Stimulated activated CD4-positive, alpha-beta T cell treated with anti-CD3 and anti-CD28 coated beads, Interleukin-2, amount 100 ng/mL, for 48 hours (primary cell): ENCODE results near the gene VENTX.
"Not testable (repeated sequence)": the region's sequence is repeated elsewhere in the genome, so short reads cannot be mapped to it uniquely, and the experiment has no call there.

ENCODE experiments used
- DNase-seq, 2 donors: peaks; one replicate each; pipeline ENCODE4 v3.0.0-alpha.2; 2020

VENTX gene

DNA sequence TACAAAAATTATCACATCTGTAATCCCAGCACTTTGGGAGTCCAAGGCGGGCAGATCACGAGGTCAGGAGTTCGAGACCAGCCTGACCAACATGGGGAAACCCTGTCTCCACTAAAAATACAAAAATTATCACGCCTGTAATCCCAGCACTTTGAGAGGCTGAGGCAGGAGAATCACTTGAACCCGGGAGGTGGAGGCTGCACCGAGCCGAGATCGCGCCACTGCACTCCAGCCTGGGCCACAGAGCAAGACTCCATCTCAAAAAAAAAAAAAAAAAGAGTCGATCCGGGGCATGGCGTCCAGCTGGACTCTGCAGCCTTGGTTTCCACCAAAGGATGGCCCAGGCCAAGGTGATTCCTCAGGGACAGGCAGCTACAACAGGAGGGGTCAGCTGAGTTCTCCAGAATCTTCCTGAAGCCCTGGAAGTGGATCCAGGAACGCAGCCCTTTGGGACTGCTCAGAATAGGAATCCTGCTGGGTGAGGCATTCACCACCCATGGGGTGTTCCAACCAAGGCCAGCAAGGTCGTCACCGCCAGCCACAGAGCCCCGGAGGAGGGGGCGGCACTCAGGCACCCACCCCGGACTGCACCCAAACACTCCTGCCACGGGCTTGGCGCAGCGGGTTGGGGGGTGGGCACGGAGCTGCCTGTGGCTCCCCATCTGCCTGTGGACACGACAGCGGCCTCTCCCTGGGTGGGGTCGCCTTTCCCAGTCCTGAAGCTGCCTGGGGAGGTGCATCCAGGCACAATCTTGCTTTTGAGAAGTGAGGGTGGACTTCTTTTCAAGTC lies 19.7 kb upstream of the VENTX start:
- no peak for DNase-seq

DNA sequence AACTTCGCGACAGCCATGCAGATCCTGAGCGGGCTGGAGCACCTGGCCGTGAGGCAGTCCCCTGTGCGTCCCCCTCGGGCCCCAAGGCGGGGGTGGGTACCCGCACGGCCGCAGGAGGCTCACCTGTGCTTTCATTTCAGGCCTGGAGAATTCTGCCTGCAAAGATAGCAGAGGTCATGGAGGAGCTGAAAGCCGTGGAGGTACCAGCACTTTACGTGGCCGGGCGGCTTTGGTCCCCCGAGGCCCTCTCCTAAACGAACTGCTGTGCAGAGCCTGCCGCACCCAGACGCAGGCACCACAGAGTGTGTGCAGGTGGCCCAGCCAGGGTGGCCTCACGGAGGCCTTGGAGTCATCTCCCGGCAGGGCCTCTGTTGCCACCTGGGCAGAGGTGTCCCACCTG lies 18.8 kb upstream of the VENTX start:
- DNase-seq, result no peak

DNA sequence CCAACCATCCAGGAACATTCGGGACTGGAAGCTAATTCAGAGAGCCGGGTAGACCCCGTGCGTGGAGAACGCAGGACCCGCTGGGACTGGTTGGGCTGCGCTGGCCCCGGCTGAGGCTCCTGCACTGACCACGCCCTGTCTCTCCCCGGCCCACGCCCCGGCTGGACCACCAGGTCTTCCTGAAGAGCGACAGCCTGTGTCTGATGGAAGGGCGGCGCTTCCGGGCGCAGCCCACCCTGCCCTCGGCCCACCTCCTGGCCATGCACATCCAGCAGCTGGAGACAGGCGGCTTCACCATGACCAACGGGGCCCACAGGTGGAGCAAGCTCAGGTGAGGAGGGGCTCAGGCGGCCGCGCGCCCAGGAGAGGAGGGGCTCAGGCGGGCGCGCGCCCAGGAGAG lies 17.9 kb upstream of the VENTX start:
- DNase-seq, result no peak

DNA sequence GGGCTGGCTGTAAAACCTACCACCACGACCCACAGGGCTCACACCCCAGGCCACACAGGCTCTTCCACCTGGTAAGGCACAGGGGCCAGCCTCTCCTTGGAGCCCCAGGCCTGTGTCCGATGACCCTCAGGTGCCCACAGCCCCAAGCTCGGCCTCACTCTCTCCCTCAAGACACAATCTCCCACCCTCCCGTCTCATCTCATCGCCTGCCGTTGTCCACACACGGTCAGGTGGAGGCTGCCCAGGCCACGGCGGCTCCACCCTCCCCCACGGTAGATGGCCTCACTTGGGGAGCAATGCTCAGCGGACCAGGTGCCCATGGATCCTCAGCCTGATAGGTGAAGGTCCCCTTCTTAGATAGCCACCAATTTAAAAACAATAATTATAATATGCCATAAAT lies 16.3 kb upstream of the VENTX start:
- DNase-seq, result no peak

DNA sequence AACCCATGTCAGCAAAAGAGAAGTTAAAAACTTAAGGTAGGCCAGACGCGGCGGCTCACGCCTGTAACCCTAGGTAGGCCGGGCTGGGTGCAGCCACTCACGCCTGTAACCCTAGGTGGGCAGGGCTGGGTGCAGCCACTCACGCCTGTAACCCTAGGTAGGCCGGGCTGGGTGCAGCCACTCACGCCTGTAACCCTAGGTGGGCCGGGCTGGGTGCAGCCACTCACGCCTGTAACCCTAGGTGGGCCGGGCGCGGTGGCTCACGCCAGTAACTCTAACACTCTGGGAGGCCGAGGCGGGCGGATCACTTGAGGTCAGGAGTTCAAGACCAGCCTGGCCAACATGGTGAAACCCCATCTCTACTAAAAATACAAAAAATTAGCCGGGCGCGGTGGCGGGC lies 15.9 kb upstream of the VENTX start:
- not testable (repeated sequence) for DNase-seq

DNA sequence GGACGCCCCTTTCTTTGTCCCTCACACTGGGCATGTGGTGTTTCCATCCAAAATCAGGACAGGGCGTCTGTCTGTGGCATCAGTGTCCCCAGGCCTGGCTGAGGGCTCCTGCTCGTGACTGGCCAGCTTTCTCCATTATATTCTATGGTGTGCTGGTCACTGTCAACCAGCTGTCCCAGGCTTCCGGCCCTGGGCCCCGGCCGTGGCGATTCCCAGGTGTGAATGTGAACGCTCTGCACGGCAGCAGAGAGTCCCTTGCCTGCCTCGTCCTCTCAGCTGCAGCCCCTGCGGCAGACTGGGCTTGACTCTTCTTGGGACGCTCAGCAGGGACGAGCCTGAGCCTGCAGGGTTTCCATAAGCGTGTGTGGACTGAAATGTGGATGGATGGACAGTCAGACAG lies 13.6 kb upstream of the VENTX start:
- no peak for DNase-seq

DNA sequence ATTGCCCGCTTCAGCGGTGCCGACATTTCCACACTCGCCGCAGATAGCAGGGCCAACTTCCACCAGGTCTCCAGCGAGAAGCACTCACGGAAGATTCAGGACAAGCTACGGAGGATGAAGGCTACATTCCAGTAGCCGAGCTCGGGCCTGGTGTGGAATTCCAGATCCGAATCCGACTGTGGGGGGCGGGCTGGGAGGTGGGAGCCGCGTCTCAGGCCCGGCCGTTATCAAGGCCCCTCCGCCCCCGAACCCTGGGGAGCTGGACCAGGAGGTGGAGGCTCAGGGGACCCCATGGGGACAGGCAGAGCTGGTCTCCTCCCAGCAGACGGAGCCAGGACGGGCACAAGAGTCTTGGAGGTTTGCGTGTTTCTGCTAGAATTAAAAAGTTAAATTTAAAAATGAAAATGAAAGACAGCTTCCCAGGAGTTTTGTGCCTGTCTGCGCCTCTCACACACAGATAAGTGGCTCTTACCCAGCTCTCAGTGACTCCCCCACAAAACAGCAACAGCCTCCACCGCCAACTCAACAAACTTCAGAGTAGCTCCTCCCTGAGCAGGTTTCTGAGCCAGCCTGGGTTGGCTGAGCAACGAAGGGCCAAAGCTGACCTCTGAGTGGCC lies 12.8 kb upstream of the VENTX start:
- DNase-seq, result no peak

DNA sequence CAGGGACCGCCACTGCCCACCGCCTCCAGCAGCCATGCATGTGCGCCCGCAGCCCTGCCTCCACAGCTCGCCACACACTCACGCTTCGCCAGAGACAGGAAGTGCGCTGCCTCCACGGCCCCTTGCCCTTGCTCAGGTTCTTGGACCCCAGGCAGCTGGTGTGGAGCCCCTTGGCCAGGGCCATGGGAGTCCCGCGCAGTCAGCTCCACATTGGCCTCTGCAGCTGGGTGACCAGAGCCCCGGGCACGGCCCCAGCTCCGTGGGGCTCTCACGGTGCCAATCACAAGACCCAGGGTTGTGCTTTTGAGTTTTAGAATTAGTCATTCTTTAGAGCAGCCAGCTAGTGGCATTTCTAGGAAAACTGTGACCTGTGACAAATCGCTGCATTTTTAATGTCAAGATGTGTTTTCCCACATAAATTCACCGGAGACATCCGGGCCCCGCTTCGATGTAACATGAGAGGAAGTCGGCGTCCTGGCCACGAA lies 11.9 kb upstream of the VENTX start:
- DNase-seq, result no peak

DNA sequence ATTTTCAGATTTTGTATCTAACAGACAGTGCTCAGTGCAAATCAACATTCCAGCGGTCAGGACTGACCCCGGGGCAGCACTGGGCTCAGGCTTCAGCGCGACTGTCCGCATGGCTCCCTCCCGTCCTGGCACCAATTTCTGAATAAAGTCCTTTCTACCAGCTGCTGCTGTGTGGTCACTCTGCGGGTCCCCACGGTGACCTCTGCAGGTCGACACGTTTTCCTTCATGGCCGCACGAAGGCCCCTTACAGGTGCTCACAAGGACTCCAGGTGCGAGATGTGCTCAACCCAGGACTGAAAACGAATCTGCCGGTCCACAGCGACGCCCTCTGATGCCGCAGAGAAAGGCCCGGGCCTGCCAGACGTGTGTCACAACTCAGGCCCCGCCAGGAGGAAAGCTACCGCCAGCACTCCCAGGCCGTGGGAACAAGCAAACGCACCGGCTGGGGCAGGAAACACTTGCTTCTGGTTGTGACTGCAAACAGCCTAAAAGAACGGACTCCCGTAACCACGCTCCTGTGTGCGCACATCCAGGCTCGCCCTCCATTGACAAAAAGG lies 11.3 kb upstream of the VENTX start:
- no peak for DNase-seq

DNA sequence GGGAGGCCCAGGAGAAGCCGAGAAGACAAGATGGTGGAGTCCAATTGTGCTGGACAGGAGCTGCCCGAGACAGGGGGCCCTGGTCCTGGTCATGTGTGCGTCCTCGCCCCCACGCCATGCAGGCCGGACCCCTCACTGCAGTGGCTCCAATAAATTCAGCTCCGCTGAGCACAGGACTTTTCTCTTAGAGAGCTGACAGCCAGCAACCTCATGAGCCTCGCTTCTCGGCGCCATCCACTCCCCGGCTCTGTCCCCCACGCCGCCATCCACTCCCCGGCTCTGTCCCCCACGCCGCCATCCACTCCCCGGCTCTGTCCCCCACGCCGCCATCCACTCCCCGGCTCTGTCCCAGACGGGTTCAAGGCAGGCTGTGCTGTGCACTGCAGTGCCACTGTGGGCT lies 10.4 kb upstream of the VENTX start:
- DNase-seq, result no peak

DNA sequence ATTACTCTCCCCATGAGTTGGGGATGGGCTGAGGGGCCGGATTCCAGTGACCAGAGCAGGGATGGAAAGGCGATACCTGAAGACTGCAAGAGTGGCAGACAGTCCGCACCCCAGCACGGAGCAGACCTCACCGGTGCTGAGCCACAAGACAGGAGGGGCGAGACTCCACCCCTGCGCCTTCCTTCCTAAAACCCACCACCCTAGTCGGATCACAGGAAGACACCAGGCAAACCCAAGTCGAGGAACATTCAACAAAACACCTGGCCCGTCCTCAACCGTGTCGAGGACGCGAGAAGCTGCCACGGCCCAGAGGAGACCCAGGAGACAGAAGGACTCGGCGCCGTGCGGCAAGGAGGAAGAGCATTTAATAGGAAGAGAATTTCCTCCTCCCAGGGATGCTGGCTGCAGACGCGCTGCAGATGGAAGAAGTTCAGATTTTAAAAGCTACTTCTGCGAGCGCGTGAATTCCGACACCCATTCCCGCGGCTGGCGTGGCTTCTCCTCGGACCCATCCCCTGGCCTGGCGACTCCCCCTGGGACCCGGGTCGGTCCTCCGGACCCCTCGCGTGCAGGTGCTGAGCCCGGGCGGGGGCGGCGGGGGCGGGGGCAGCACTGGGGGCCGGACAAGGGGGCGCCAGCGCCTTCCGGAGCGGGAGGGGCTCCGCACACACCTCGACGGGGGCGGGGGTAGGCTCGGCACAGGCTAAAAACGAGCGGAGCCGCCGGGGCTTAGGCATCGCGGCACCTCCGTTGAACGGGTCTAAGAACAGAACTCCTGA lies 8.2 kb upstream of the VENTX start:
- DNase-seq, result no peak

DNA sequence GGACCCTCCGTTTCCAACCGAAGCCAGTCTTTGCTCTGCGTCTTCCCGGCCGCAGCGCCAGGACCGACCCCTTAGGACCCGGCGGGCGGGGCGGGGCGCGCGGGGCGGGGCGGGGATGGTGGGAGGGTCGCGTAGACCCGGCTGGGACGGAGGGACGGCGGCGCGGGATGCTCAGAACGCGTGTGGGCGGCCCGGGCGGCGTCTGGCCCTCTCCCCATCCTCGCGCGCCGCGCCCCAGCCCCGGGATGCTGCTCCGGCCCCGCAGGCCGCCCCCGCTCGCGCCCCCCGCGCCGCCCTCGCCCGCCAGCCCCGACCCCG lies 7.7 kb upstream of the VENTX start, which contains the start of gene UTF1:
TSS of gene UTF1 (plus strand) at position 174 of the 318 bp plus-strand sequence. CDS start at position 246, 72 bp downstream.
- DNase-seq, result no peak

DNA sequence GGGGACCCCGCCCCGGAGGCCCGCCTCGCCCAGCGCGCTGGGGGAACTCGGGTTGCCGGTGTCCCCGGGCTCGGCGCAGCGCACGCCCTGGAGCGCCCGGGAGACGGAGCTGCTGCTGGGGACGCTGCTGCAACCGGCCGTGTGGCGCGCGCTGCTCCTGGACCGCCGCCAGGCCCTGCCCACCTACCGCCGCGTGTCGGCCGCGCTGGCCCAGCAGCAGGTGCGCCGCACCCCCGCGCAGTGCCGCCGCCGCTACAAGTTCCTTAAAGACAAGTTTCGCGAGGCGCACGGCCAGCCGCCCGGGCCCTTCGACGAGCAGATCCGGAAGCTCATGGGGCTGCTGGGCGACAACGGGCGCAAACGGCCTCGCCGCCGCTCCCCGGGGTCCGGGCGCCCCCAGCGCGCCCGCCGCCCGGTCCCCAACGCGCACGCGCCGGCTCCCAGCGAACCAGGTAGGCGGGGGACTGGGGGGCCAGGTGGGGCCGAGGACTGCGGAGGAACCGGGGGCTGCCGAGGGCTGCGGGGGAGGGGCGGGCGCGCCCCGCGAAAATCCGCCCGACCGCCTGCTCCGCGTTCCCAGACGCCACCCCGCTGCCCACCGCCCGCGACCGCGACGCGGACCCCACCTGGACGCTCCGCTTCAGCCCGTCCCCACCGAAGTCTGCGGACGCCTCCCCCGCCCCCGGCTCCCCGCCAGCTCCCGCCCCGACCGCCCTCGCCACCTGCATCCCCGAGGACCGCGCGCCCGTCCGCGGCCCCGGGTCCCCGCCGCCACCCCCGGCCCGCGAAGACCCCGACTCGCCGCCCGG lies 7.1 kb upstream of the VENTX start:
- no peak for DNase-seq

DNA sequence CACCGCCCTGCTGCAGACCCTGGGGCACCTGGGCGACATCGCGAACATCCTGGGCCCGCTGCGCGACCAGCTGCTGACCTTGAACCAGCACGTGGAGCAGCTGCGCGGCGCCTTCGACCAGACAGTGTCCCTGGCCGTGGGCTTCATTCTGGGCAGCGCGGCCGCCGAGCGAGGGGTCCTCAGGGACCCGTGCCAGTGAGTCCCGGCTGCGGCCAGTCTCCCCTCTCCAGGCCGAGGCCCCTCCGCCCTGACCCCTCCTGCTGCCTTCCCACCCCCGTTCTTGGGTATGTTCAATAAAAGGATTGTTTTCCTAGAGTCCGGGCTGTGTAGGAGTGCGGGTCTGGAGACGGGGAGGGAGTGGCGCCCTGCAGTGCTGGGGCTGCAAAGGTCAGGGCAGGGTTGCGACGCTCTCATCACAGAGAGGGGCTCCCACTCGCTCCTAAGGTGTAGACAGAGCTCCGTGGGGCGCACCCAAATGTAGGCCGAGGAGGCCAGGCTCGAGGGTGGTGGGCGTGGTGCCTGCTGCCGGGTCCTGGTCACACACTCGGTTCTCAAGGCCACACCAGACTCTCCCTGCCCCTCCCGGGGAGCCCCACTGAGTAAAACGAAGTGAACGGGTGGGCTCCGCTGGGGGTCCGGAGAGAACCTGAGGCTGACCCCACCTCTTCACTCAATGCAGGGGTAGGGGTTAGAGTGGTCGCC lies 6.3 kb upstream of the VENTX start:
- no peak for DNase-seq

DNA sequence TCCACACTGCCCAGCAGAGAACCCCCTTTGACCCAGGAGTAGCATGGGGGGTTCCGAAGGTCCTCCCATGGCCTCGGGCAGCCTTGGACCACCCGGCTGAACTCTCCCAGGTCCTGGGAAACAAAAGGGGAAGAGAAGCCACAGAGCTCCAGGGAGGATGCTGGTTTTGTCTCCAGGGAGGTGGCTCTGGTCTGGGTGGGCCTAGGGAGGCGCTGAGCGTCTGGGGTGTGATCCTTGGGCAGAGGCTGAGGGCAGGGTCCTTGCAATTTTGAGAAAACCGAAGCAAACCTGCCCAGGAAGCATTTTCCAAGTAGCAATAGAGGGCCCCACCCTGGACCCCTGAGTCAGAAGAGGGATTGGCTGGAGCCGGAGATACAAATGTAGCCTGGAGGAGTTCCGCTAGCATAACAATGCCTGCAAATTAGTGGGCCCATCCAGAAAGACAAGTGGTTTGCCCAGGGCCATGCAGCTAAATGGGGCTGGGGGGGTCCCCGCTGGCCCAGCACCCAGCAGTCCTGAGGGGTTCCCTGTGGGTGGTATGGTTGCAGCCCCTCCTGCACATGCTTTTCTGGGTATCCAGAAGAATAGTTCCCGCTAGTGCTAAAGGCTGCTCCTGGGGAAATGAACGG lies 5.6 kb upstream of the VENTX start:
- no peak for DNase-seq

DNA sequence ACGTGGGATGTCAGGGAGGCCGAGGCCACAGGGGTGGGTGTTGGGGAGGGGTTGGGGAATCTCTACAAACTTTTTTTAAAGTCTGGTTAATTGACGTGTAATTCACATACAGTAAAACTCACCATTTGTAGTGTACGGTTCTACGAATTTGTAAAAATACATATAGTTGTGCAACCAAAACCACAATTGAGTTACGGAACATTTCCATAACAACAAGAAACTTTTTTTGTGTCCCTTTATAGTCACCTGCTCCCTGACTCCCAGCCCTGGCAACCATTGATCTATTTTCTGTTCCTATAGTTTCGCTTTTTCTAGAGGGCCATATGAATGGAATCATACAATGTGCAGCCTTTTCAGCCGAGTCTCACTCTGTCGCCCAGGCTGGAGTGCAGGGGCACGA lies 2.9 kb upstream of the VENTX start:
- not testable (repeated sequence) for DNase-seq

DNA sequence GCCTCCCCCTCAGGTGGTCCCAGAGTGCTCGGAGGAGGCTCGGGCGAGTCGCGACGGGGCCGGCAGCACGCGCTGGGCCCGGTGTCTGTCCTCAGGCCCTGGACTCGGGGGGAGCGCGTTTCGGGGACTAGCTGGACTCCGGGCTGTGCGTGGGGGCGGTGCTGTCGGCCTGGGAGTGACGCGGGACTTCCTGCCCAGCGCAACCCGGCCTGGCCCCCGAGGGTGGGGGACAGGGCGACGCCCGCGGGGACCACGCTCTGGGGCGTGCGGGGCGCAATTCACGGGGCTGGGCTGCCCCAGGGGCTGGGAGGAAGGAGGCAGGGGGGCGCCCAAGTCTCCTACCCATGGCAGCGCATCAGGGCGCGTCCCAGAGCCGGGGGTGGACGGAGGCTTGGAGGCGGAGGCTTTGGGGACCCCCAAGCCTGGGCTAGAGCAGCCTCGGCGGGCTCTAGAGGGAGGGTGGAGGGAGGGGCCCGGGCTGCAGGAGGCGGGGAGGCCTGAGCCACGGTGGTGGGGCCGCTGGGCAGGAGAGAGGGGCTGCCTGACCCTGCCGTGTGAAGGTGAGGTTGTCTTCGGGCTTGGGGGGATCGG lies 2.3 kb upstream of the VENTX start:
- no peak for DNase-seq

DNA sequence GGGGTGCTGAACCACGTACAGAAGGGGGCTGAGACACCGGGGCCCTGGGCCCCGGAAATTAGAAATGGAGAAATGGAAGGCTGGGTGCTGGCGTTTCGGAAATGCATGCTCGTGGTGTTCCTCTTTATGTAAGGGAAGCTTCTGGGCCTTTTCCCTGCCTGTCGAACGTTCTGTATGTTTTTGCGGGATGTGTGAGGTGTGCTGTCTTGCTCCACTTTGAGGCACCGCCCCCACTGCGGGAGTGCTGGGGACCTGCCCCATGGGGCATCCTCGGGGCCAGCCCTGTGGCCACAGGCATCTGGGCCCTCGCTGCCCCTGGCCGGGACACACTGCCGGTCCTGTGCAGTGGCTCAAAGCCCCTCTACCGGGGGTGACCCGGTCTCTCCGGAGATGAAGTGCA lies 1.7 kb upstream of the VENTX start:
- DNase-seq, result no peak

DNA sequence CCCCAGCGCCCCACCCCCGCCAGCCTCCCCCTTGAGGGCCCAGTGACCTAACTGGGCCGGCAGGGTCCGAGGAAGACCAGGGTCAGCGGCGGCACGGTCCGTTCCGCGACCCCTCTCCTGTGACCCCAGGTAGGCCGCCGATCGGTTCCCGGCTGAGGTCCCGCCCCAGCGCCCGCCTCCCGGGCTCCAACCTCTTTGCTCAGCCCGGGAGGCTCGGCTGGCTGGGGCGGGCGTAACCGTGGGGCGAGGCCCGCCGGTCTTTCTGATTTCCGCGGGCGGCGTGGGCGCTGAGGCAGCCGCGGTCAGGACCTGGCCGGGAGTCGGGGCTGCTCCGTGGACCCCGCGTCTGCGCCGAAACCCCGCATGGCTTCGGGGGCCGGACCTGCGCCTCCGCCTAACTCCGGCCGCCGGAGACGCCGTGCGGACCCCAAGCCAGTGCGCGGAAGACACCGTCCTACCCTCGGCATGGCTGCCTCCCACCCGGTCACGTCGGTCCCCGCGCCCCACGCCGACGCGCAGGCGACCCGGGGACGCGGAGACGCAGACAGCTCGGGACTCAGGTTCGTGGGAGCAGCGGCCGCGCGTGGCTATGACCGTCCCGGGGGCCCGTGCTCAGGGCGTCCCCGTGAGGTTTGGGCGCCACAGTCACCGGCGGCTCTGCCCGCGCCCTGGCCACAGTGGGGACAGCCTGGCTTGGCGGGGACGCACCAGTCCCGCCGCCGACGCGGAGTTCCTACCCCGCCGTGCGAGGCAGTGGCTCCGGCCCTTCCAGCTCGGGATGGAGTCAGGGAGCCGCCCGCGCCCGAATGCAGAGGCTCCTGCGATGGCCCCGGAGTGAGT lies 1.0 kb upstream of the VENTX start:
- DNase-seq, result no peak

DNA sequence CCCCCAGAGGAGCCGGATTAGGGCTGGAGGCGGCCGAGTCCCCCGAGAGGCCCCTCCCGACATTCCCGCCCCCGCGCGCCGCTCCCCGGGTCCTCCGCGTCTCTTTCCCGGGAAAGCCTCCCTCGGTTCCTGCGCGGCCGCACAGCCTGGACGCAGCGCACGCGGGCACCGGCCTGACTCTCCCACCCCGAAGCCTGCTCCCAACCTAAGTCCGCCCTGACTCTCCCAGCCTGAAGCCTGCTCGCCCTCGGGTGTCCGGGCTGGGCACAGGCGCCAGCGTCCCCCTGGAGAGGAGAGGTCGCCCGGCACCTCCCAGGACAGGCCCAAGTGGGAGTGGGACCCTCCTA lies 441 bp upstream of the VENTX start:
- no peak for DNase-seq

DNA sequence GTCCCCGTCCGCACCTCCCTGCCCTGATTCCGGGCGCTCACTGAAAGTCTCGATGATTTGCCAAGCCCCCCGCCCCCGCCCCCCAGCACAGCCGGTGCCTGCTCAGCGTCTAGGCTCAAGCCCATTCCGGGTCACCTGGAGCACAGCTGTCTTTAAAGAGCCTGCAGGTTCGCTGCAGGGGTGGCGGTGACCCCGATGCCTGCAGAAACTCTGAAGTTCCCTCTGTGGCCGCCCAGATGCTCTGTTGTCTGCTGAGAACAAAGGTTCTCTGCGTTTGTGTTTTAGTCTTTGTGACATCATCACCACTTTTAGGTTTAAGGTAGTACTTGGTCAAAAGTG lies 780 bp downstream of the VENTX start:
- no peak for DNase-seq
